DND-41 (cell line): Measurements from ENCODE around the gene RALA.

Source experiments
- CTCF ChIP-seq: IDR thresholded peaks from 2 replicates; pipeline ENCODE4 v1.5.1; 2012; ENCODE audit warnings: borderline replicate concordance, low read length, moderate library complexity, mild to moderate bottlenecking; ENCODE audit not compliant: poor library complexity, severe bottlenecking; ENCODE audit errors: extremely low read depth
- EZH2 ChIP-seq: IDR thresholded peaks from 3 replicates; pipeline ENCODE4 v1.6.1; 2012; ENCODE audit warnings: borderline replicate concordance, low read depth, mild to moderate bottlenecking, moderate library complexity, low read length, inconsistent platforms; ENCODE audit not compliant: severe bottlenecking

GRCh38 chr7:39642896-39643295 lies 19.5 kb downstream of the RALA start:
- TF ChIP-seq CTCF (no peak), EZH2 (no peak)
